GM12878 (cell line): ENCODE measurements around the gene SLC35G6. TPM values are rescaled to one million over a fixed set of nuclear protein-coding genes. Genes with fewer than 3 reads are reported as not detected.

Experiments used
- ATAC-seq: fragments of 200-7000 bp; cut with Tn5 transposase; 3 replicates; pipeline ENCODE4 v1.9.1; 2020; ENCODE audit warnings: mild to moderate bottlenecking, moderate library complexity
- BruUV-seq: library from RNA; stranded (reverse); fragments of 400-500 nt; replicated peaks from 2 replicates; lab custom pipeline; 2021; lab: Mats Ljungman, UMichigan
- CTCF ChIA-PET: fragments of 300-600 bp; sonication (Branson Sonifier 250); formaldehyde crosslinking; extraction: SDS; loops from one replicate; lab custom pipeline; 2021; ENCODE audit warnings: inconsistent platforms; lab: Yijun Ruan, JAX
- POLR2A ChIA-PET: fragments of 350-600 bp; formaldehyde crosslinking; extraction: SDS; loops from one replicate; lab custom pipeline; 2021; ENCODE audit warnings: inconsistent platforms; lab: Charles Lee
- RAD21 ChIA-PET: fragments of 300-600 bp; sonication (Branson Sonifier 250); formaldehyde crosslinking; loops from one replicate; lab custom pipeline; 2023; ENCODE audit warnings: antibody characterized with exemption; ENCODE audit not compliant: unreplicated experiment; lab: Charles Lee
- SMC1A ChIA-PET: fragments of 300-600 bp; sonication (Branson Sonifier 250); formaldehyde crosslinking; loops from one replicate; lab custom pipeline; 2023; ENCODE audit not compliant: unreplicated experiment, uncharacterized antibody; lab: Charles Lee
- DNase-seq: peaks from one replicate; pipeline ENCODE4 v3.0.0-alpha.2; 2011; ENCODE audit warnings: low read depth, low spot score
- FAIRE-seq: peaks from 3 replicates; lab custom pipeline; 2011; peaks lifted over from hg19 to GRCh38; lab: Jason Lieb, UNC
- H2AFZ ChIP-seq: 2 replicates; pipeline ENCODE4 v1.6.0; 2011; ENCODE audit warnings: low read depth, low read length, control low read depth; ENCODE audit not compliant: control insufficient read depth
- H3K27ac ChIP-seq: 2 replicates; pipeline ENCODE4 v1.5.1; 2011; ENCODE audit warnings: control low read depth; ENCODE audit not compliant: control insufficient read depth, insufficient read depth
- H3K27me3 ChIP-seq, 2 experiments: replicated peaks in 1 of 2; 2 replicates each; pipeline versions ENCODE4 v1.6.0 to v1.6.1; 2011; ENCODE audit warnings: low read length in 1 of 2; ENCODE audit not compliant: control insufficient read depth in 2 of 2, insufficient read depth in 2 of 2
- H3K36me3 ChIP-seq, 2 experiments: 2 replicates each; pipeline ENCODE4 v1.5.1; 2011; ENCODE audit warnings: low read length in 1 of 2; ENCODE audit not compliant: control insufficient read depth in 2 of 2, insufficient read depth in 2 of 2
- H3K4me1 ChIP-seq: 2 replicates; pipeline ENCODE4 v1.6.1; 2011; ENCODE audit warnings: mild to moderate bottlenecking, low read length, moderate library complexity, mixed read lengths; ENCODE audit not compliant: control insufficient read depth, insufficient read depth
- H3K4me2 ChIP-seq: 2 replicates; pipeline ENCODE4 v1.6.0; 2011; ENCODE audit warnings: control low read depth; ENCODE audit not compliant: control insufficient read depth, insufficient read depth
- H3K4me3 ChIP-seq: fragments of 200-600 bp; sonication (generic); 2 replicates; pipeline ENCODE4 v1.5.1; 2016
- H3K79me2 ChIP-seq: 2 replicates; pipeline ENCODE4 v1.6.0; 2011; ENCODE audit warnings: low read length; ENCODE audit not compliant: control insufficient read depth, insufficient read depth
- H3K9ac ChIP-seq: 2 replicates; pipeline ENCODE4 v1.8.0; 2011; ENCODE audit warnings: low read length, control low read depth, mixed read lengths; ENCODE audit not compliant: control insufficient read depth, insufficient read depth
- H3K9me3 ChIP-seq: replicated peaks from 3 replicates; pipeline ENCODE4 v1.5.1; 2011; ENCODE audit warnings: mild to moderate bottlenecking, low read length; ENCODE audit not compliant: control insufficient read depth, insufficient read depth
- H4K20me1 ChIP-seq: 2 replicates; pipeline ENCODE4 v1.6.0; 2011; ENCODE audit not compliant: control insufficient read depth, insufficient read depth
- EGR1 ChIP-seq, 2 experiments: IDR thresholded peaks; 1 replicate in 1 of 2; 2 replicates in 1 of 2; pipeline ENCODE4 v1.6.1; 2011 to 2012; ENCODE audit warnings: low read depth in 2 of 2, low read length in 2 of 2, borderline replicate concordance in 1 of 2, mild to moderate bottlenecking in 1 of 2, moderate library complexity in 1 of 2
- ELK1 ChIP-seq: IDR thresholded peaks from 2 replicates; pipeline ENCODE4 v1.6.1; 2012; ENCODE audit warnings: low read depth, low read length, improper control_type of control experiment
- LARP7 ChIP-seq: fragments of 450-650 bp; IDR thresholded peaks from 2 replicates; pipeline ENCODE4 v1.6.1; 2017; ENCODE audit warnings: mild to moderate bottlenecking
- NR2C1 ChIP-seq: fragments of 450-650 bp; IDR thresholded peaks from 2 replicates; pipeline ENCODE4 v1.6.1; 2017; ENCODE audit warnings: antibody characterized with exemption, mild to moderate bottlenecking, moderate library complexity
- NR2F1 ChIP-seq: fragments of 450-650 bp; conservative IDR thresholded peaks from 2 replicates; pipeline ENCODE4 v1.6.1; 2017; ENCODE audit warnings: mild to moderate bottlenecking
- YY1 ChIP-seq: IDR thresholded peaks from 2 replicates; pipeline ENCODE4 v1.6.1; 2011; ENCODE audit warnings: low read depth, mild to moderate bottlenecking, low read length
- ZBTB40 ChIP-seq: fragments of 450-650 bp; IDR thresholded peaks from 2 replicates; pipeline ENCODE4 v1.6.1; 2016; ENCODE audit warnings: mild to moderate bottlenecking, moderate library complexity, borderline replicate concordance
- WGBS: methylation state at CpG from one replicate; pipeline ENCODE4 v1.1.6; 2016; ENCODE audit warnings: low lambda C conversion rate; ENCODE audit not compliant: insufficient replicate concordance, insufficient coverage; ENCODE audit errors: missing lambda C conversion rate; 5-methylcytosine and 5-hydroxymethylcytosine counted together
- in situ Hi-C: fragments of 300-500 bp; cut with MboI; formaldehyde crosslinking; loops from 9 replicates; pipeline ENCODE4 v1.14.3; 2018; ENCODE audit warnings: mixed read lengths
- intact Hi-C: fragments of 100-400 bp; cut with micrococcal nuclease; formaldehyde crosslinking; loops from one replicate; pipeline ENCODE4 v1.14.2; 2022; ENCODE audit not compliant: unreplicated experiment
- polyA plus RNA-seq, 11 experiments: library from polyadenylated mRNA; depleted of rRNA in 4 of 11; unstranded in 6 of 11; stranded (reverse) in 5 of 11; fragments of >200 nt; fragmentation: Nextera tagmentation in 4 of 11; fragmentation: Illumina TruSeq in 1 of 11; extraction: Ambion mirVana in 4 of 11; extraction: Trizol in 1 of 11; gene quantifications; 1 replicate in 1 of 11; 2 replicates in 10 of 11; pipeline versions ENCODE4 v1.2.1 to v1.2.3, GENCODE V29; 2011 to 2016; ENCODE audit warnings: inconsistent platforms in 2 of 11, missing spikeins in 2 of 11, low read depth in 1 of 11
- total RNA-seq, 4 experiments: library from RNA; depleted of rRNA in 3 of 4; stranded (reverse); fragments of >200 nt in 3 of 4; fragmentation: Illumina TruSeq in 1 of 4; extraction: Trizol in 1 of 4; gene quantifications; 2 replicates each; pipeline versions ENCODE4 v1.2.1 to v1.2.3, GENCODE V29; 2013 to 2021

SLC35G6 gene
- total and polyA plus RNA-seq, 10 of the 15 experiments (the other 5 are each of a cell fraction or from before 2014, with no cell fraction given), result 0.20 TPM; not detected in 9

- BruUV-seq, result no TSS peak
- Histone ChIP-seq H3K9me3 (no peaks in the 10 kb centered on the region), H3K36me3 (peaks cover 0 to 5% of the 10 kb centered on the region in 2 experiments; a peak in 3 of 4 replicates), H3K4me1 (no peaks in the 10 kb centered on the region; the same call in 1 of the 2 replicates), H3K9ac (no peak overlapping the region), H4K20me1 (no peaks in the 10 kb centered on the region), H3K79me2 (no peaks in the 10 kb centered on the region), H2AFZ (no peak overlapping the region), H3K4me2 (no peak overlapping the region), H3K4me3 (no peak overlapping the region), H3K27me3 (no peaks in the 10 kb centered on the region), H3K27ac (peak overlapping the region; percentile 44)
- ATAC-seq (no peak), FAIRE-seq (no peak), DNase-seq (no peak)
- CTCF ChIA-PET, result interaction anchor here (1.7 kb wide), 1 partner anchor 10 kb away, joined by 4 read pairs; no protein-coding TSS in a partner anchor
- RAD21 ChIA-PET, result no interaction called here
- in situ Hi-C loops (no loop called here), intact Hi-C loops (no loop called here)
- POLR2A ChIA-PET, result interaction anchor here (1.1 to 2.4 kb wide), 2 partner anchors 10 to 27 kb away, joined by 3 to 9 read pairs; no protein-coding TSS in a partner anchor
- TF ChIP-seq NR2F1, result peak; percentile 77
- TF ChIP-seq LARP7, result no peak
- TF ChIP-seq EGR1 (IDR thresholded peaks at IDR 0.05; ENCODE audit: borderline replicate concordance in 1 of 2, low read depth in 2 of 2, low read length in 2 of 2), result no peak
- TF ChIP-seq YY1, result peak; percentile 93
- TF ChIP-seq NR2C1, result 0 out of 2 replicates have a peak, but pooled peaks have one; percentile 30
- WGBS, result 87% methylated on average over 16 of the region's 16 CpGs
- SMC1A ChIA-PET, result no interaction called here
Observed at GRCh38 chr17:7466639-7467341, 14.5 kb upstream of the SLC35G6 start.

- Histone ChIP-seq H3K79me2 (no peaks in the 10 kb centered on the region), H3K27ac (peak overlapping the region; percentile 44), H3K36me3 (peaks cover 0 to 3% of the 10 kb centered on the region in 2 experiments; a peak in 3 of 4 replicates), H3K9me3 (no peaks in the 10 kb centered on the region), H3K9ac (no peak overlapping the region), H2AFZ (no peak overlapping the region), H3K4me2 (no peak overlapping the region), H3K4me3 (no peak overlapping the region), H3K27me3 (no peaks in the 10 kb centered on the region), H4K20me1 (no peaks in the 10 kb centered on the region), H3K4me1 (no peaks in the 10 kb centered on the region; the same call in 1 of the 2 replicates)
- SMC1A ChIA-PET, result no interaction called here
- CTCF ChIA-PET, result interaction anchor here (1.7 kb wide), 1 partner anchor 9 kb away, joined by 4 read pairs; no protein-coding TSS in a partner anchor
- intact Hi-C loops, result no loop called here
- 100% methylated on average over 3 of the region's 3 CpGs for WGBS
- DNase-seq (no peak), FAIRE-seq (no peak), ATAC-seq (no peak)
- RAD21 ChIA-PET, result no interaction called here
- BruUV-seq, result no TSS peak
- POLR2A ChIA-PET, result interaction anchor here (1.0 to 2.4 kb wide), 2 partner anchors 8 to 9 kb away, joined by 3 to 9 read pairs; no protein-coding TSS in a partner anchor
- in situ Hi-C loops, result no loop called here
- no peak for TF ChIP-seq ELK1
- no peak for TF ChIP-seq ZBTB40
Observed at GRCh38 chr17:7467498-7467897, 13.7 kb upstream of the SLC35G6 start.
